ENCODE measurements around the gene NELL2. TPM values are rescaled to one million over a fixed set of nuclear protein-coding genes. Genes with fewer than 3 reads are reported as not detected.

The NELL2 gene
- total and polyA plus RNA-seq, 4 donors = 0.09 to 0.42 (median 0.17) TPM; not detected in 1

DNA sequence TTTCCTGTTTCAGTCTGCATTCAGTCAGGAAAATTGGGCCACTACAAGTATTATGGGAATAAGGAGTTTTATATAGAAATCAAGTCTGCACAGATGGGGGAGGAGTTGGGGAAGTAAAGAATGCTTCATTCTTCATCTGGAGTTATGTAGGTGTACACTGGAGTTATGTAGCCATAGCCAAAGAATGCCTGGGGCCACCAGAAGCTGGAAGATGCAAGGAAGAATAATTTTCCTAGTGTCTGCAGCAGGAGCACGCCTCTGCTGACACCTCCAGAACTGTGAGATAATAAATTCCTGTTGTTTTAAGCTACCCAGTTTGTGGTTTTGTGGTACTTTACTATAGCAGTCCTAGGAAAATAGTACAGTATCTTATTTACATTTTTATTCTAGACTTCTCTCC is 333.4 kb downstream of the NELL2 start:
- H3K36me3 ChIP-seq (ENCODE audit: control insufficient read depth in 4 of 4, insufficient read depth in 3 of 4, low read depth in 1 of 4, low read length in 3 of 4) = no peaks in the 10 kb centered on the region
- H3K4me3 ChIP-seq (ENCODE audit: low read depth in 1 of 3, low read length in 3 of 3) = no peak overlapping the region
- TF ChIP-seq TAF1 (conservative IDR thresholded peaks at IDR 0.05) = no peak
- no peak for TF ChIP-seq REST (IDR thresholded peaks at IDR 0.05)
- TF ChIP-seq FOXA1 (IDR thresholded peaks at IDR 0.05) = no peak
- TF ChIP-seq, protein P1, sequence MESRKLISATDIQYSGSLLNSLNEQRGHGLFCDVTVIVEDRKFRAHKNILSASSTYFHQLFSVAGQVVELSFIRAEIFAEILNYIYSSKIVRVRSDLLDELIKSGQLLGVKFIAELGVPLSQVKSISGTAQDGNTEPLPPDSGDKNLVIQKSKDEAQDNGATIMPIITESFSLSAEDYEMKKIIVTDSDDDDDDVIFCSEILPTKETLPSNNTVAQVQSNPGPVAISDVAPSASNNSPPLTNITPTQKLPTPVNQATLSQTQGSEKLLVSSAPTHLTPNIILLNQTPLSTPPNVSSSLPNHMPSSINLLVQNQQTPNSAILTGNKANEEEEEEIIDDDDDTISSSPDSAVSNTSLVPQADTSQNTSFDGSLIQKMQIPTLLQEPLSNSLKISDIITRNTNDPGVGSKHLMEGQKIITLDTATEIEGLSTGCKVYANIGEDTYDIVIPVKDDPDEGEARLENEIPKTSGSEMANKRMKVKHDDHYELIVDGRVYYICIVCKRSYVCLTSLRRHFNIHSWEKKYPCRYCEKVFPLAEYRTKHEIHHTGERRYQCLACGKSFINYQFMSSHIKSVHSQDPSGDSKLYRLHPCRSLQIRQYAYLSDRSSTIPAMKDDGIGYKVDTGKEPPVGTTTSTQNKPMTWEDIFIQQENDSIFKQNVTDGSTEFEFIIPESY (IDR thresholded peaks at IDR 0.05) = no peak
- no peak for TF ChIP-seq YY1 (IDR thresholded peaks at IDR 0.05)
- TF ChIP-seq NR2F2 (IDR thresholded peaks at IDR 0.05) = no peak
- no peak for TF ChIP-seq RAD21 (IDR thresholded peaks at IDR 0.05)
- TF ChIP-seq SP1 (IDR thresholded peaks at IDR 0.05) = no peak
- TF ChIP-seq FOXA2 (IDR thresholded peaks at IDR 0.05) = no peak
- TF ChIP-seq HNF4G (IDR thresholded peaks at IDR 0.05) = no peak
- TF ChIP-seq, protein P2, sequence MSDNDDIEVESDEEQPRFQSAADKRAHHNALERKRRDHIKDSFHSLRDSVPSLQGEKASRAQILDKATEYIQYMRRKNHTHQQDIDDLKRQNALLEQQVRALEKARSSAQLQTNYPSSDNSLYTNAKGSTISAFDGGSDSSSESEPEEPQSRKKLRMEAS (IDR thresholded peaks at IDR 0.05) = no peak
- TF ChIP-seq GABPA (IDR thresholded peaks at IDR 0.05 in 1 of 2, conservative IDR thresholded peaks at IDR 0.05 in 1 of 2) = no peak
- no peak for TF ChIP-seq JUND (IDR thresholded peaks at IDR 0.05)
- TF ChIP-seq, protein P3, sequence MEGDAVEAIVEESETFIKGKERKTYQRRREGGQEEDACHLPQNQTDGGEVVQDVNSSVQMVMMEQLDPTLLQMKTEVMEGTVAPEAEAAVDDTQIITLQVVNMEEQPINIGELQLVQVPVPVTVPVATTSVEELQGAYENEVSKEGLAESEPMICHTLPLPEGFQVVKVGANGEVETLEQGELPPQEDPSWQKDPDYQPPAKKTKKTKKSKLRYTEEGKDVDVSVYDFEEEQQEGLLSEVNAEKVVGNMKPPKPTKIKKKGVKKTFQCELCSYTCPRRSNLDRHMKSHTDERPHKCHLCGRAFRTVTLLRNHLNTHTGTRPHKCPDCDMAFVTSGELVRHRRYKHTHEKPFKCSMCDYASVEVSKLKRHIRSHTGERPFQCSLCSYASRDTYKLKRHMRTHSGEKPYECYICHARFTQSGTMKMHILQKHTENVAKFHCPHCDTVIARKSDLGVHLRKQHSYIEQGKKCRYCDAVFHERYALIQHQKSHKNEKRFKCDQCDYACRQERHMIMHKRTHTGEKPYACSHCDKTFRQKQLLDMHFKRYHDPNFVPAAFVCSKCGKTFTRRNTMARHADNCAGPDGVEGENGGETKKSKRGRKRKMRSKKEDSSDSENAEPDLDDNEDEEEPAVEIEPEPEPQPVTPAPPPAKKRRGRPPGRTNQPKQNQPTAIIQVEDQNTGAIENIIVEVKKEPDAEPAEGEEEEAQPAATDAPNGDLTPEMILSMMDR (IDR thresholded peaks at IDR 0.05; ENCODE audit: low read depth, low read length, missing input control) = no peak
- TF ChIP-seq, protein P4, sequence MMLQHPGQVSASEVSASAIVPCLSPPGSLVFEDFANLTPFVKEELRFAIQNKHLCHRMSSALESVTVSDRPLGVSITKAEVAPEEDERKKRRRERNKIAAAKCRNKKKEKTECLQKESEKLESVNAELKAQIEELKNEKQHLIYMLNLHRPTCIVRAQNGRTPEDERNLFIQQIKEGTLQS (IDR thresholded peaks at IDR 0.05) = no peak
- no peak for TF ChIP-seq RXRA (IDR thresholded peaks at IDR 0.05)
- TF ChIP-seq EGR1 (IDR thresholded peaks at IDR 0.05; ENCODE audit: low read depth in 2 of 2) = no peak
- no peak for TF ChIP-seq HNF4A (conservative IDR thresholded peaks at IDR 0.05)
- no peak overlapping the region for H3K9ac ChIP-seq (ENCODE audit: low read depth in 1 of 2, low read length in 2 of 2)
- H3K4me1 ChIP-seq (ENCODE audit: control insufficient read depth in 4 of 4, insufficient read depth in 4 of 4, low read length in 3 of 4) = no peaks in the 10 kb centered on the region
- no peaks in the 10 kb centered on the region for H3K27me3 ChIP-seq (ENCODE audit: control insufficient read depth in 4 of 4, insufficient read depth in 4 of 4, low read length in 3 of 4)
- DNase-seq (ENCODE audit: low spot score) = no peak
- no peak overlapping the region for H3K27ac ChIP-seq (ENCODE audit: low read depth in 1 of 2, low read length in 2 of 2)
- WGBS = 65% methylated on average over 1 of the region's 1 CpG
- H3K9me3 ChIP-seq (ENCODE audit: control insufficient read depth in 4 of 4, low read length in 3 of 4) = no peaks in the 10 kb centered on the region

All from liver (tissue), 9 donors.